ENCODE results near the gene PCBP3.

PCBP3 gene

GRCh38 chr21:45979141-45979631 is 335.7 kb downstream of the PCBP3 start:
- DNase-seq (ENCODE audit: low read depth, low spot score): no peak

- no peak for DNase-seq (ENCODE audit: low read depth, low spot score)
Observed at GRCh38 chr21:45979651-45980050, 336.1 kb downstream of the PCBP3 start.

- DNase-seq (ENCODE audit: low read depth, low spot score): no peak
Observed at GRCh38 chr21:45980271-45980670, 336.7 kb downstream of the PCBP3 start.

GRCh38 chr21:45980697-45981096 is 337.2 kb downstream of the PCBP3 start:
- no peak for DNase-seq (ENCODE audit: low read depth, low spot score)

- no peak for DNase-seq (ENCODE audit: low read depth, low spot score)
Observed at GRCh38 chr21:45981151-45982091, 337.9 kb downstream of the PCBP3 start, which contains the start of gene COL6A1. Gene COL6A1 (plus strand): TSS chr21:45981770. CDS start chr21:45981851, 81 bp downstream.

- DNase-seq (ENCODE audit: low read depth, low spot score): no peak
Observed at GRCh38 chr21:45982092-45982757, 338.7 kb downstream of the PCBP3 start.

- DNase-seq (ENCODE audit: low read depth, low spot score): no peak
Observed at GRCh38 chr21:45982758-45983648, 339.5 kb downstream of the PCBP3 start.

- DNase-seq (ENCODE audit: low read depth, low spot score): no peak
Observed at GRCh38 chr21:45983649-45983965, 340.1 kb downstream of the PCBP3 start.

- no peak for DNase-seq (ENCODE audit: low read depth, low spot score)
Observed at GRCh38 chr21:45983981-45984551, 340.5 kb downstream of the PCBP3 start.

- no peak for DNase-seq (ENCODE audit: low read depth, low spot score)
Observed at GRCh38 chr21:45984584-45985095, 341.1 kb downstream of the PCBP3 start.

GRCh38 chr21:45985471-45986315 is 342.2 kb downstream of the PCBP3 start:
- DNase-seq (ENCODE audit: low read depth, low spot score): no peak

- no peak for DNase-seq (ENCODE audit: low read depth, low spot score)
Observed at GRCh38 chr21:45986316-45987051, 343.0 kb downstream of the PCBP3 start.

- DNase-seq (ENCODE audit: low read depth, low spot score): no peak
Observed at GRCh38 chr21:45987121-45987711, 343.7 kb downstream of the PCBP3 start.

- DNase-seq (ENCODE audit: low read depth, low spot score): no peak
Observed at GRCh38 chr21:45988366-45989347, 345.1 kb downstream of the PCBP3 start.

GRCh38 chr21:45989355-45990048 is 346.0 kb downstream of the PCBP3 start:
- DNase-seq (ENCODE audit: low read depth, low spot score): no peak

- no peak for DNase-seq (ENCODE audit: low read depth, low spot score)
Observed at GRCh38 chr21:45990049-45990711, 346.7 kb downstream of the PCBP3 start.
